ENCODE results near the gene PYGO1. TPM values are rescaled to one million over a fixed set of nuclear protein-coding genes. Genes with fewer than 3 reads are reported as not detected.
"Not testable (repeated sequence)": the region's sequence is repeated elsewhere in the genome, so short reads cannot be mapped to it uniquely, and the experiment has no call there.

Gene PYGO1
- total RNA-seq, 2 donors from 2014 or later = 0.73 to 2.5 TPM

- intact Hi-C loops (cut with DNase I, micrococcal nuclease) = no loop called here
- ATAC-seq (no peak), DNase-seq (no peak)
Observed at GRCh38 chr15:55515991-55516776, 72.0 kb downstream of the PYGO1 start.

- no peak for ATAC-seq
- intact Hi-C loops (cut with DNase I, micrococcal nuclease) = no loop called here
- no peak for DNase-seq
Observed at GRCh38 chr15:55515491-55515890, 72.7 kb downstream of the PYGO1 start.

- intact Hi-C loops (cut with DNase I, micrococcal nuclease) = no loop called here
- ATAC-seq = no peak
- DNase-seq = no peak
Observed at GRCh38 chr15:55514414-55514850, 73.7 kb downstream of the PYGO1 start.

- DNase-seq; ATAC-seq; intact Hi-C loops (cut with DNase I, micrococcal nuclease): not testable (repeated sequence)
Observed at GRCh38 chr15:55513621-55514413, 74.3 kb downstream of the PYGO1 start.

- DNase-seq (no peak), ATAC-seq (no peak)
- intact Hi-C loops (cut with DNase I, micrococcal nuclease) = no loop called here
Observed at GRCh38 chr15:55513152-55513551, 75.0 kb downstream of the PYGO1 start.

GRCh38 chr15:55507567-55507966 is 80.6 kb downstream of the PYGO1 start:
- no peak for DNase-seq
- no peak for ATAC-seq
- intact Hi-C loops (cut with DNase I, micrococcal nuclease) = no loop called here

- DNase-seq; intact Hi-C loops (cut with DNase I, micrococcal nuclease); ATAC-seq: not testable (repeated sequence)
Observed at GRCh38 chr15:55505407-55505806, 82.7 kb downstream of the PYGO1 start.

GRCh38 chr15:55499151-55499550 is 89.0 kb downstream of the PYGO1 start:
- ATAC-seq = no peak

GRCh38 chr15:55498109-55498938 is 89.8 kb downstream of the PYGO1 start:
- ATAC-seq (peak; percentile 100), DNase-seq (peak; percentile 83 to 88)
- intact Hi-C loops (cut with DNase I, micrococcal nuclease) = not testable (repeated sequence)

More at GRCh38 chr15:55499151-55499550, 89.0 kb downstream of the PYGO1 start:
- DNase-seq = no peak
- intact Hi-C loops (cut with DNase I, micrococcal nuclease) = no loop called here

GRCh38 chr15:55496716-55497115 is 91.4 kb downstream of the PYGO1 start:
- no peak for DNase-seq
- ATAC-seq = no peak
- intact Hi-C loops (cut with DNase I, micrococcal nuclease) = no loop called here

- no peak for ATAC-seq
- intact Hi-C loops (cut with DNase I, micrococcal nuclease) = no loop called here
Observed at GRCh38 chr15:55494931-55495330, 93.2 kb downstream of the PYGO1 start.

GRCh38 chr15:55488952-55489600 is 99.1 kb downstream of the PYGO1 start:
- intact Hi-C loops (cut with DNase I, micrococcal nuclease); ATAC-seq; DNase-seq: not testable (repeated sequence)

More at GRCh38 chr15:55494931-55495330, 93.2 kb downstream of the PYGO1 start:
- DNase-seq = no peak

Other genes starting within 250 kb of the PYGO1 start
- 10 to 100 TPM; 45.5 to 65.6 TPM for gene CCPG1, start 180.0 kb downstream of the PYGO1 start, total RNA-seq
- 1 to 10 TPM; 5.3 to 5.4 TPM for gene PIERCE2, start 179.8 kb downstream of the PYGO1 start, total RNA-seq
- under 1 TPM in 1 of 2 donors, not detected in 1; 0.17 TPM for gene DNAAF4, start 80.1 kb downstream of the PYGO1 start, total RNA-seq
- 1 to 10 TPM in 1 of 2 donors, under 1 TPM in 1; 0.59 to 1.3 TPM for gene PRTG, start 154.8 kb upstream of the PYGO1 start, total RNA-seq